B cell (primary cell): ENCODE data around the gene CLIP1. TPM values are rescaled to one million over a fixed set of nuclear protein-coding genes. Genes with fewer than 3 reads are reported as not detected.

ENCODE experiments used
- ATAC-seq: fragments of 200-7000 bp; cut with Tn5 transposase; one replicate; pipeline ENCODE4 v1.10.0; 2021; ENCODE audit warnings: low read depth, mild to moderate bottlenecking, moderate number of reproducible peaks, moderate library complexity
- CTCF ChIA-PET: fragments of 350-600 bp; sonication (Branson Sonifier 250); formaldehyde crosslinking; loops from one replicate; lab custom pipeline; 2021; ENCODE audit warnings: antibody characterized with exemption, inconsistent platforms; lab: Charles Lee
- POLR2A ChIA-PET: fragments of 350-600 bp; sonication (Branson Sonifier 250); formaldehyde crosslinking; loops from one replicate; lab custom pipeline; 2021; ENCODE audit warnings: antibody characterized with exemption; lab: Charles Lee
- DNase-seq: peaks from one replicate; pipeline ENCODE4 v3.0.0; 2013
- H2AFZ ChIP-seq: 2 replicates; pipeline ENCODE4 v1.6.1; 2012; ENCODE audit warnings: mild to moderate bottlenecking, low read depth, low read length; ENCODE audit not compliant: insufficient read depth, poor library complexity, severe bottlenecking
- H3K27ac ChIP-seq, 2 donors: 1 replicate in 1 of 2; 2 replicates in 1 of 2; pipeline ENCODE4 v1.5.1; 2012 to 2013; ENCODE audit warnings: low read length in 2 of 2, mild to moderate bottlenecking in 2 of 2, moderate library complexity in 1 of 2
- H3K27me3 ChIP-seq, 4 experiments: fragments of 200-600 bp in 1 of 4; sonication (generic) in 1 of 4; replicated peaks in 1 of 4; 1 replicate in 2 of 4; 2 replicates in 2 of 4; pipeline versions ENCODE4 v1.6.1 to v1.7.0; 2013 to 2016; ENCODE audit warnings: low read length in 3 of 4, mild to moderate bottlenecking in 2 of 4, mixed read lengths in 1 of 4, moderate library complexity in 1 of 4; ENCODE audit not compliant: insufficient read depth in 4 of 4, control insufficient read depth in 3 of 4; ENCODE audit errors: control extremely low read depth in 1 of 4
- H3K36me3 ChIP-seq, 2 experiments: replicated peaks in 1 of 2; 1 replicate in 1 of 2; 2 replicates in 1 of 2; pipeline versions ENCODE4 v1.6.1 to v1.7.1; 2013; ENCODE audit warnings: low read length in 1 of 2; ENCODE audit not compliant: insufficient read depth in 2 of 2, control insufficient read depth in 1 of 2; ENCODE audit errors: control extremely low read depth in 1 of 2, extremely low read depth in 1 of 2
- H3K4me1 ChIP-seq, 2 donors: fragments of 200-600 bp in 1 of 2; sonication (generic) in 1 of 2; 1 replicate in 1 of 2; 2 replicates in 1 of 2; pipeline versions ENCODE4 v1.5.1 to v1.6.1; 2013 to 2017; ENCODE audit warnings: low read length in 2 of 2; ENCODE audit not compliant: control insufficient read depth in 2 of 2, insufficient read depth in 2 of 2
- H3K4me2 ChIP-seq: replicated peaks from 2 replicates; pipeline ENCODE3; 2012; ENCODE audit warnings: mild to moderate bottlenecking, low read depth, low read length; ENCODE audit not compliant: poor library complexity, severe bottlenecking
- H3K4me3 ChIP-seq, 5 experiments: fragments of 200-600 bp in 1 of 5; sonication (generic) in 1 of 5; 1 replicate in 3 of 5; 2 replicates in 2 of 5; pipeline versions ENCODE4 v1.5.1 to v1.7.0; 2011 to 2016; ENCODE audit warnings: low read length in 4 of 5, mild to moderate bottlenecking in 4 of 5, low read depth in 2 of 5, control low read depth in 1 of 5, moderate library complexity in 1 of 5; ENCODE audit not compliant: insufficient read depth in 1 of 5; ENCODE audit errors: control extremely low read depth in 1 of 5, extremely low read depth in 1 of 5
- H3K79me2 ChIP-seq: fragments of 200-600 bp; sonication (generic); one replicate; pipeline ENCODE4 v1.6.0; 2016; ENCODE audit warnings: low read length; ENCODE audit not compliant: control insufficient read depth, insufficient read depth
- H3K9ac ChIP-seq: fragments of 200-600 bp; sonication (generic); 2 replicates; pipeline ENCODE4 v1.6.1; 2017; ENCODE audit warnings: mild to moderate bottlenecking, low read length, moderate library complexity
- H3K9me3 ChIP-seq, 3 donors: one replicate each; pipeline versions ENCODE4 v1.6.1 to v1.7.1; 2013; ENCODE audit warnings: low read length in 2 of 3; ENCODE audit not compliant: control insufficient read depth in 2 of 3, insufficient read depth in 1 of 3; ENCODE audit errors: control extremely low read depth in 1 of 3
- H4K20me1 ChIP-seq: 2 replicates; pipeline ENCODE4 v1.6.0; 2012; ENCODE audit warnings: mild to moderate bottlenecking, low read length; ENCODE audit not compliant: insufficient read depth, control insufficient read depth, poor library complexity, severe bottlenecking
- H3K27ac Mint-ChIP-seq: one replicate; pipeline ENCODE4 v1.8.0; 2021; ENCODE audit warnings: mixed read lengths
- H3K27me3 Mint-ChIP-seq: one replicate; pipeline ENCODE4 v1.8.0; 2021; ENCODE audit warnings: mixed read lengths
- H3K4me1 Mint-ChIP-seq: one replicate; pipeline ENCODE4 v1.8.0; 2021; ENCODE audit warnings: mixed read lengths
- H3K4me3 Mint-ChIP-seq: one replicate; pipeline ENCODE4 v1.8.0; 2021; ENCODE audit warnings: mixed read lengths
- H3K9me3 Mint-ChIP-seq: one replicate; pipeline ENCODE4 v1.8.0; 2022; ENCODE audit warnings: mixed read lengths; ENCODE audit not compliant: insufficient read depth
- EZH2 ChIP-seq: IDR thresholded peaks from 2 replicates; pipeline ENCODE4 v1.6.1; 2012; ENCODE audit warnings: borderline replicate concordance, low read depth, mild to moderate bottlenecking, moderate library complexity, low read length; ENCODE audit not compliant: insufficient read depth, poor library complexity, severe bottlenecking
- WGBS: methylation state at CpG from one replicate; pipeline ENCODE4 v1.1.5; 2013; ENCODE audit warnings: missing lambda C conversion rate; ENCODE audit not compliant: insufficient coverage; 5-methylcytosine and 5-hydroxymethylcytosine counted together
- intact Hi-C: fragments of 100-400 bp; cut with micrococcal nuclease; formaldehyde crosslinking; loops from one replicate; pipeline ENCODE4 v1.10.0; 2022
- polyA plus RNA-seq: library from polyadenylated mRNA; depleted of rRNA; stranded (reverse); fragments of >200 nt; gene quantifications from 2 replicates; pipeline ENCODE4 v1.2.3, GENCODE V29; 2012
- total RNA-seq, 2 donors: library from RNA; stranded (reverse); fragments of 120-200 nt in 1 of 2; gene quantifications; 1 replicate in 1 of 2; 2 replicates in 1 of 2; pipeline versions ENCODE4 v1.2.3 to v1.2.4, GENCODE V29; 2013 to 2022
- TF ChIP-seq, protein P1 (sequence below): fragments of 200-600 bp; IDR thresholded peaks from one replicate; pipeline ENCODE4 v1.8.0; 2022; ENCODE audit warnings: antibody characterized with exemption, mild to moderate bottlenecking

The CLIP1 gene
- total and polyA plus RNA-seq, 2 donors (not counting 1 experiment from before 2014, with no cell fraction given) = 17.0 to 64.9 TPM

DNA sequence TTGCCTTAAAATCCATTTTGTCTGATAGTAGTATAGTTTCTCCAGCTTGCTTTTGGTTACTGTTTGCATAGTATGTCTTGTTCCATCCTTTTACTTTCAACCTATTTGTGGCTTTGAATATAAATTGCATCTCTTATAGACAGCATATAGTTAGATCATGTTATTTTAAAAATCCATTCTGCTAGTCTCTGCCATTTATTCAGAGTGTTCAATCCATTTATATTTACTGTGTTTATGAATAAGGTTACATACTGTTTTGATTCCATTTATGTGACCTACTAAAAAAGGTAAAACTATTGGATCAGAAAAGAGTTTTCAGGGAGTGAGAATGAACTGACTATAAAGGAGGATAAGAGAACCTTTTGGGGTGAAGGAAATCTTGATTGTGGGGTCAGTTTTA, 126.6 kb downstream of the CLIP1 start:
- Histone ChIP-seq H3K4me2 (no peak overlapping the region), H3K4me3 (no peak overlapping the region), H3K79me2 (no peaks in the 10 kb centered on the region), H3K9me3 (no peaks in the 10 kb centered on the region), H2AFZ (no peak overlapping the region), H3K36me3 (peaks cover 8 to 16% of the 10 kb centered on the region in 2 experiments), H3K27ac (no peak overlapping the region), H4K20me1 (no peaks in the 10 kb centered on the region), H3K27me3 (no peaks in the 10 kb centered on the region), H3K9ac (no peak overlapping the region), H3K4me1 (no peaks in the 10 kb centered on the region)
- TF ChIP-seq EZH2 = no peak
- TF ChIP-seq, protein P1, sequence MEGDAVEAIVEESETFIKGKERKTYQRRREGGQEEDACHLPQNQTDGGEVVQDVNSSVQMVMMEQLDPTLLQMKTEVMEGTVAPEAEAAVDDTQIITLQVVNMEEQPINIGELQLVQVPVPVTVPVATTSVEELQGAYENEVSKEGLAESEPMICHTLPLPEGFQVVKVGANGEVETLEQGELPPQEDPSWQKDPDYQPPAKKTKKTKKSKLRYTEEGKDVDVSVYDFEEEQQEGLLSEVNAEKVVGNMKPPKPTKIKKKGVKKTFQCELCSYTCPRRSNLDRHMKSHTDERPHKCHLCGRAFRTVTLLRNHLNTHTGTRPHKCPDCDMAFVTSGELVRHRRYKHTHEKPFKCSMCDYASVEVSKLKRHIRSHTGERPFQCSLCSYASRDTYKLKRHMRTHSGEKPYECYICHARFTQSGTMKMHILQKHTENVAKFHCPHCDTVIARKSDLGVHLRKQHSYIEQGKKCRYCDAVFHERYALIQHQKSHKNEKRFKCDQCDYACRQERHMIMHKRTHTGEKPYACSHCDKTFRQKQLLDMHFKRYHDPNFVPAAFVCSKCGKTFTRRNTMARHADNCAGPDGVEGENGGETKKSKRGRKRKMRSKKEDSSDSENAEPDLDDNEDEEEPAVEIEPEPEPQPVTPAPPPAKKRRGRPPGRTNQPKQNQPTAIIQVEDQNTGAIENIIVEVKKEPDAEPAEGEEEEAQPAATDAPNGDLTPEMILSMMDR = no peak
- Mint-ChIP-seq H3K27ac (no peak overlapping the region), H3K4me1 (no peaks in the 10 kb centered on the region), H3K9me3 (no peaks in the 10 kb centered on the region), H3K4me3 (no peak overlapping the region), H3K27me3 (no peaks in the 10 kb centered on the region)
- CTCF ChIA-PET = no interaction called here
- intact Hi-C loops = no loop called here
- DNase-seq (no peak), ATAC-seq (no peak)
- POLR2A ChIA-PET = interaction anchor here (0.6 kb wide), 1 partner anchor 327 kb away, joined by 3 read pairs; no protein-coding TSS in a partner anchor

DNA sequence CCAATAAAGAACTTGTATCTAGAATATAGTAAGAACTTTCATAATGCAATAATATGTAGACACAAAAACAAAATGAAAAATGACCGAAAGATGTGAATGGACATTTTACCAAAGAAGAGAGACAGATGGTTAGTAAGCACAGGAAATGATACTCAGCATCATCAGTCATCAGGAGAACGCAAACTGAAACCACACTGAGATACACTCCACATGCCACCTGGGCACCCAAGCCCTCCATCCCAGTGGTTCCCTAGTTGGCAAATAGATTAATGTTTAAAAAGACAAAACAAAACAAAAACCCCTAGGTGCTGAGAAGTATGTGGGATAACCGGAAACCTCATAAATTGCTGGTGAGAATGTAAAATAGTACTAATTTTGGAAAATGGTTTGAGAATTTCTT, 129.4 kb downstream of the CLIP1 start:
- Mint-ChIP-seq H3K27ac (no peak overlapping the region), H3K4me3 (no peak overlapping the region), H3K4me1 (no peaks in the 10 kb centered on the region), H3K27me3 (no peaks in the 10 kb centered on the region), H3K9me3 (no peaks in the 10 kb centered on the region)
- ChIA-PET POLR2A (no interaction called here), CTCF (no interaction called here)
- no peak for DNase-seq
- H3K79me2 ChIP-seq = no peaks in the 10 kb centered on the region
- ATAC-seq = no peak
- H2AFZ ChIP-seq = no peak overlapping the region
- no peaks in the 10 kb centered on the region for H3K9me3 ChIP-seq
- no peak overlapping the region for H3K4me2 ChIP-seq
- TF ChIP-seq EZH2 = no peak
- TF ChIP-seq, protein P1 = no peak
- no peaks in the 10 kb centered on the region for H3K27me3 ChIP-seq
- whole genome bisulfite sequencing = no CpG with 5 or more reads among the region's 3 CpGs
- no peak overlapping the region for H3K4me3 ChIP-seq
- H3K36me3 ChIP-seq = peaks cover 8 to 14% of the 10 kb centered on the region in 2 experiments
- intact Hi-C loops = no loop called here
- no peak overlapping the region for H3K27ac ChIP-seq
- no peak overlapping the region for H3K9ac ChIP-seq
- no peaks in the 10 kb centered on the region for H3K4me1 ChIP-seq
- H4K20me1 ChIP-seq = no peaks in the 10 kb centered on the region
